NT2/D1 (cell line): Measurements from ENCODE around the gene CNNM3.

ENCODE experiments used
- SUZ12 ChIP-seq: IDR thresholded peaks from 2 replicates; pipeline ENCODE4 v1.6.1; 2011; ENCODE audit not compliant: insufficient read length, insufficient read depth; ENCODE audit errors: extremely low read depth
- ZNF274 ChIP-seq: IDR thresholded peaks from 2 replicates; pipeline ENCODE4 v1.6.1; 2011; ENCODE audit warnings: mild to moderate bottlenecking, low read depth, low read length

GRCh38 chr2:96856776-96857666, 41.0 kb downstream of the CNNM3 start:
- TF ChIP-seq SUZ12 (no peak), ZNF274 (no peak)
